Measurements from ENCODE around the gene PLA2G4B.

Gene PLA2G4B

GRCh38 chr15:41855261-41855961, 16.8 kb downstream of the PLA2G4B start:
- H3K4me3 ChIP-seq (ENCODE audit: low read length), result no peak overlapping the region
- TF ChIP-seq, protein P1, sequence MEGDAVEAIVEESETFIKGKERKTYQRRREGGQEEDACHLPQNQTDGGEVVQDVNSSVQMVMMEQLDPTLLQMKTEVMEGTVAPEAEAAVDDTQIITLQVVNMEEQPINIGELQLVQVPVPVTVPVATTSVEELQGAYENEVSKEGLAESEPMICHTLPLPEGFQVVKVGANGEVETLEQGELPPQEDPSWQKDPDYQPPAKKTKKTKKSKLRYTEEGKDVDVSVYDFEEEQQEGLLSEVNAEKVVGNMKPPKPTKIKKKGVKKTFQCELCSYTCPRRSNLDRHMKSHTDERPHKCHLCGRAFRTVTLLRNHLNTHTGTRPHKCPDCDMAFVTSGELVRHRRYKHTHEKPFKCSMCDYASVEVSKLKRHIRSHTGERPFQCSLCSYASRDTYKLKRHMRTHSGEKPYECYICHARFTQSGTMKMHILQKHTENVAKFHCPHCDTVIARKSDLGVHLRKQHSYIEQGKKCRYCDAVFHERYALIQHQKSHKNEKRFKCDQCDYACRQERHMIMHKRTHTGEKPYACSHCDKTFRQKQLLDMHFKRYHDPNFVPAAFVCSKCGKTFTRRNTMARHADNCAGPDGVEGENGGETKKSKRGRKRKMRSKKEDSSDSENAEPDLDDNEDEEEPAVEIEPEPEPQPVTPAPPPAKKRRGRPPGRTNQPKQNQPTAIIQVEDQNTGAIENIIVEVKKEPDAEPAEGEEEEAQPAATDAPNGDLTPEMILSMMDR (conservative IDR thresholded peaks at IDR 0.05; ENCODE audit: low read depth, low read length), result no peak
- no peak for DNase-seq (ENCODE audit: low read depth)

DNA sequence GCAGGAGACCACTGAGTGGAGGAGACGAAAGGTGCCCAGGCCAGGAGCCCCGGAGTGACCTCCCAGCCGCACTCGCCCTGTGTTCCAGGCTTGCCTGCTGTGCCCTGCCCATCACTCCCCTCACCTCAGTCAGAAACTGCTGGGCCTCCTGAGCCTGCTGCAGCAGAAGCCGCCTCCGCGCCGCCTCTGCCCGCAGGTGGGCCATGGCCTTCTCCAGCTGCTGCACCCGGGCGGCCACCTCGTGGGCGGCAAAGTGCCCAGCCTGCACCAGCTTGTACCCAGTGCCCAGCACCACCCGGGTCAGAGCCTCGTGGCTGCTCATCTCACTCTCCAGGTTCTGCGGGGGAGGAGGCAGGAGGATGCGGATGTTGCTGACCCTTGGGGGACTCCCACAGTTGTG, 17.6 kb downstream of the PLA2G4B start:
- DNase-seq (ENCODE audit: low read depth), result no peak
- TF ChIP-seq, protein P1 (conservative IDR thresholded peaks at IDR 0.05; ENCODE audit: low read depth, low read length), result no peak
- H3K4me3 ChIP-seq (ENCODE audit: low read length), result no peak overlapping the region

DNA sequence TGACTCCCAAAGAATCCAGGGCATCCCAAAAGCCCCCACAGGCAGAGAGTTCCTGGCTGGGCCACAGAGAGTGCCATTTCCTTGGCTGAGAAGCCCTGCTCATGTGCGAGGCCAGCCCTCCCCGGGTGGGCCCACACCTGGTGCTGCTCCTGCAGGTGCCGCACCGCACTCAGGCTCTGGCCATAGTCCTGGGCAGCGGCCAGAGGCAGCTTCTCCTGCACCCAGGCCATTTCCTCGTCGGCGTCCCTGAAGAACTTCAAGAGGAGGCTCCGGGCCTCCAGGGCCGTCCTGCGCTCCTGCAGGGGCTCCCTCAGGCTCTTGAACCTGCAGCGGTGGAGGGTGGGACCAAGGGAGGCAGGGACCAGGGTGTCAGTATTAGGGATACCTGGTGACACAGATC, 18.1 kb downstream of the PLA2G4B start:
- no peak for DNase-seq (ENCODE audit: low read depth)
- H3K4me3 ChIP-seq (ENCODE audit: low read length), result no peak overlapping the region
- TF ChIP-seq, protein P1 (conservative IDR thresholded peaks at IDR 0.05; ENCODE audit: low read depth, low read length), result no peak

DNA sequence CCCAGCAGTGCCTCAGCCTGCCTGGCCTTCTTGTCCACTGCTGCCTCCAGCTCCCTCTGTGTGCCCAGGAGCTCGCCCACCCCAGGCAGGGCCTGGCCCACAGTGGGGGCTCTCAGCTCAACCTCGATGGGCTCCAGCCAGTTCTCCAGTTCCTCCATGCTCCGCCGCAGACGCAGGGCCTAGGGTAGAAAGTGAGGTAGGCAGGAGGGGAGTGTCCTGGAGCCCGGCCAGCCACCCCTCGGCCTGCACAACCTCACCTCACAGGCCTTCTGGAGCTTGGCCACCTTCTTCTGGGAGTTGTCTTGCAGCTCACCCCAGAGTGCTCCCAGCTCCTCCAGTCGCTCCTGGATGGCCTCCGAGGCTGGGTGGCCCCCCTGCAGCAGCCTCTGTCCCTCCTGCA, 18.7 kb downstream of the PLA2G4B start:
- no peak for DNase-seq (ENCODE audit: low read depth)
- no peak overlapping the region for H3K4me3 ChIP-seq (ENCODE audit: low read length)
- TF ChIP-seq, protein P1 (conservative IDR thresholded peaks at IDR 0.05; ENCODE audit: low read depth, low read length), result no peak

DNA sequence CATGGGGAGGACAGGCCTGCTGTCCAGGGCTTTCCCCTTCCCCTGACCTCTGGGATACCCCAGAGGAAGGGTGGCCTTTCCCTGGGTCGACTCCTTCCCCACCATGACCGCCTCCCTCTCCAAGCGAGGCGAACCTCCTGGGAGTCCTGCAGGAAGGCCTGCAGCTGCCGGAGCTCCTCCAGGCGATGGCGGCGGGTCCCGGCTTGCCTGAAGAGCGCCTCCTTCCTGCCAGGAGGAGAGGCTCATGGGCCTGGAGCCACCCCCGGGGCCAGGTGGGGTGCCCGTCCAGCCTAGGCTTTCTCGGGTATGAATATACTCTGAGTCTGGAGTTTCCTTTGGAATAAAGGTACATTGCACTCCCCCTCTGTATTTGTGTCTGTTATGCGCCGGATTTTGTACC, 20.1 kb downstream of the PLA2G4B start:
- TF ChIP-seq, protein P1 (conservative IDR thresholded peaks at IDR 0.05; ENCODE audit: low read depth, low read length), result no peak
- no peak overlapping the region for H3K4me3 ChIP-seq (ENCODE audit: low read length)
- no peak for DNase-seq (ENCODE audit: low read depth)

DNA sequence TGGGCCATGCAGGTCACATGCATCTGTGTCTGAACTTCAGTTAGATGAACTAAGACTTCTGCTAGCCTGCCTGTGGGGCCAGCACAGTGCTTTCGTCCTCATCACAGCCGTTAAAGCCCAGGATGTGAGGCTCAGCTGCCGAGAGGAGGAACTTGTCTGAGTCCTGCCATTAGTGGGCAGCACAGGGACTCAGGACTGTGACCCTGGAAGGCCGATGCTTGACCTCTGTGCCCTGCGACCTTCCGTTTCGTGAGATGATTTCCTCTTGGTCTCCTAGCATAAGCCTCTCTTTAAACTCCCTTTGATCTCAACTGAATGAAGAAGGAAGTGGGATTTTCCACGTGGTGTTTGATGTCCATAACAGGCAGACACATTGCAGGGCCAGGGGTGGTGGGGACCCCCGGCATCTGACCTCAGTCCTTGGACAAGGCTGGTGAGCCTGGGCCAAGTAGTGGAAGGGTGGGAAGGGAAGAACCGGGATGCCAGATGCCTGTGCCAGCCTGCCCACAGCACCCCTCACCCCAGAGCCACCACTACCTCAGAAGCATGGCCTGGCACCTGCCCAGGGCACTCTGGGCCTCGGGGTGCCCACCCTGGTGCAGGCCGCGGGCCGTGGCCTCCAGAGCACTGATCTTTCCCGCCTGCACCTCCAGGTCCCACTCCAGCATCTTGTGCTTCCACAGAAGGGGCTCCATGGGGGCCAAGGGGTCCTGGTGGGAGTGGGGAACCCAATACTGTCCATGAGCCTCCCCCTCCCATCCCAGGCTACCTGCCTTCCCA, 21.6 kb downstream of the PLA2G4B start:
- TF ChIP-seq, protein P1 (conservative IDR thresholded peaks at IDR 0.05; ENCODE audit: low read depth, low read length), result peak; percentile 24
- no peak overlapping the region for H3K4me3 ChIP-seq (ENCODE audit: low read length)
- DNase-seq (ENCODE audit: low read depth), result no peak

Measured in retinal pigment epithelial cell (primary cell).